Endometrial microvascular endothelial cells (primary cell): ENCODE data around the gene MTCH1. TPM values are rescaled to one million over a fixed set of nuclear protein-coding genes. Genes with fewer than 3 reads are reported as not detected.

Experiments
- in situ Hi-C: cut with HindIII; loops from 2 replicates; pipeline ENCODE4 v1.10.0; 2017; ENCODE audit warnings: low sequenced_read_pairs, low pct_unique_long_range_greater_than_20kb; ENCODE audit errors: inconsistent ontology term
- total RNA-seq: library from RNA; depleted of rRNA; stranded (reverse); fragments of >200 nt; gene quantifications from one replicate; pipeline ENCODE4 v1.2.3, GENCODE V29; 2015; ENCODE audit errors: inconsistent ontology term

The MTCH1 gene, protein sequence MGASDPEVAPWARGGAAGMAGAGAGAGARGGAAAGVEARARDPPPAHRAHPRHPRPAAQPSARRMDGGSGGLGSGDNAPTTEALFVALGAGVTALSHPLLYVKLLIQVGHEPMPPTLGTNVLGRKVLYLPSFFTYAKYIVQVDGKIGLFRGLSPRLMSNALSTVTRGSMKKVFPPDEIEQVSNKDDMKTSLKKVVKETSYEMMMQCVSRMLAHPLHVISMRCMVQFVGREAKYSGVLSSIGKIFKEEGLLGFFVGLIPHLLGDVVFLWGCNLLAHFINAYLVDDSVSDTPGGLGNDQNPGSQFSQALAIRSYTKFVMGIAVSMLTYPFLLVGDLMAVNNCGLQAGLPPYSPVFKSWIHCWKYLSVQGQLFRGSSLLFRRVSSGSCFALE
- 346 TPM for total RNA-seq

DNA sequence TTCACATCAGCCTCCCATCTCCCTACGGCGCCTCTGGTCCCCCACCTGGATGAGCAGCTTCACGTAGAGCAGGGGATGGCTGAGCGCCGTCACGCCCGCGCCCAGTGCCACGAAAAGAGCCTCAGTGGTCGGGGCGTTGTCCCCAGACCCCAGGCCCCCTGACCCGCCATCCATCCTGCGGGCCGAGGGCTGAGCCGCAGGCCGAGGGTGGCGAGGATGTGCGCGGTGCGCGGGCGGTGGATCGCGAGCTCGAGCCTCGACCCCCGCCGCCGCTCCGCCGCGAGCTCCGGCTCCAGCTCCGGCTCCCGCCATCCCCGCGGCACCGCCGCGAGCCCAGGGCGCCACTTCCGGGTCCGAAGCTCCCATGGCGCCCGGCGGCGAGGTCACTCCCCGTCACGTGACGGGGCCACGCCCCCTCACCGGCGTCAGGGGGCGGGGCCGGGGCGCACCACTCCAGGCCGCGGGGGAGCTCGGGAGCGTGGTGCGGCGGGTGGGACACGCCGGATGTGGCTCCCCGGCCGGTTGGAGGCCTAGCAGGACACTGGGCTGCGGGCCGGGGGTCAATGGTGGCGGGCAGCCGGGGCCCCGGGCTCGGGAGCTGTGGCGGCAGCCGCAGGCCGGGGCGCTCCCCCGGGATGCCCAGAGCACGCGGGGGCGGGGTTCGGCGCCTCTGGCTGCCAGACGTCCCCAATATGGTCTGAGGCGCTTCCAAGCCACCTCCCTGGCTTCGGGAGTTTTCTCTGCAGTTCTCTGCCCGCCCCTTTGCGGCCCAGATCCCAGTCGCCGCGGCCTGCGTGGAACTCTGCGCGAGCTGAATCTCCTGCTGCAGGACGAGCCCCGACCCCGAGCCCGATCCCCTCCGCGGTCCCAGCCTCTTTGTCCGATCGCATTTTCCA lies at the start of gene MTCH1:
MTCH1 (minus strand) TSS at position 389 of the 896 bp plus-strand sequence; CDS start at position 366, 23 bp downstream.
- in situ Hi-C loops = no loop called here

DNA sequence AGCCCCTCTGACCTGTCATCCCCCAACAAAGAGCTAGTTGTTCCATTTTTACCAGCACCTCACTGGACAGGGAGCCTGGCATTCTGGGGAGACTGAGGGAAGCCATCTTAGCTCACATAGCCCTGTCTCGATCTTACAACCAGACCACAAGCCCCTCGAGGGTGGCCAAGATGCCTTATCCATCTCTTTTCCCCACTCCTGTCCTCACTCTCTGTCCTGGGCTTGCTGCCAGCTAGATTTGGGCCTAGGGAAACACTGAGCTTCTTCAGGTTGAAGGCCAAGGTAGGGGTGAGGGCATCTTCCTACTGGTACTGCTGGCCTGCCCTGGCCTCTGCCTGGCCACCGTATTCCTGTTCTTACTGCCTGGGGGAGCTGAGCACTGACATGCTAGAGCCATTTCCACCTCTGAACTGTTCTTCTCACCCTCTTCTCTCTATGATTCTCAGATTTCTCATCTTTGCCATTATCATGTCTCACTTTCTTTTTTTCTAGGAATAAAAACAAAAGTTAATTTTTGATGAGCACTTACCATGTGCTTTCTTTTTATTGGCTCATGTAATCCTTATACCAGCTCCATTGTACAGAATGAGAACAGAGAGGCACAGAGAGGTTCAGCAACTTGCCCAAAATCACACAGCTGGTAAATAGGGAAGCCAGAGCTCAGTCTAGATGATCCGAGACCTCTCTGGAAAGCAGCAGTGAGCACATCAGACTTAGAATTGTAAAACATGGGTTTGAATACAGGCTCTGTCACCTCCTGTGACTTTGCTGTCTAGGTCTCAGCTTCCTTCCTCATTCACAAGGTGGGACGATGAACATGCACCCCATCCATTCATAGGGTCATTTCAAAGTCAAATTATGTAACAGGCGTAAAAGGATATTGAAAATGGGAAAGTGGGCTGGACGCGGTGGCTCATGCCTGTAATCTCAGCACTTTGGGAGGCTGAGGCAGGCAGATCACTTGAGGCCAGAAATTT lies 48.1 kb upstream of the MTCH1 start:
- in situ Hi-C loops = no loop called here

DNA sequence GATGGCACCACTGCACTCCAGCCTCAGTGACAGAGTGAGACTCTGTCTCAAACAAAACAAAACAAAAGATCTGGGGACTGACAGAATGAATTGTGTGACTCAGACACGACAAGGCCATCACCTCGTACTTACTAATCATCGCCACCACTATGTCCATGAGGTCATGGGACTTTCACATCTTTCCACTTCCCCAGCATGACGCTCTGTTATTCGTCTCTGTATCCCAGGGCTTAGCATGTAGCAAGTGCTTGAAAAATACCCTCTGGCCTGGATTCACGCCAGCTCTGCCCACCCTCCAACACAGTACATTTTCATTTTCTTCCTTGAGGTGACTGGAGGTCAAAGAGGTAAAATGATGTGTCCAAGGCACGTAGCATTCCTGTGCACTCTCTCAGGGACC lies 47.3 kb upstream of the MTCH1 start:
- in situ Hi-C loops = no loop called here

DNA sequence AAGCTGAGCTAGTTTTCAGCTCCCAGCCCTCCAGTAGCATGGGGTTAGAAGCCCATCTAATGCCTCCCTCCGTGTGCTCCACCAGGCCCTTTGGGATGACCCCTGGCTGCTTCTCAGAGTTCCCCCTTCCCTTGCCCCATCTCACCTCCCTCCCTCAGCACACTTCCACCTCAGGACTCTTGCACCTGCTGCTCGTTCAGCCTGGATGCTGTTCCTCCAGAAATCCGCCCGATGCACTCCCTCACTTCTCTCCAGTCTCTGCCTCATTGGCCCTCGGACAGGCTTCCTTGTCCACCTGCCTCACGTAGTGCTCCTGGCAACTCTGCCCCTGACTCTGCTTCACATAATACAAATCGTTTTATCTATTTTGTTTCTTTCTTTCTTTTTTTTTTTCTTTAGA lies 46.2 kb upstream of the MTCH1 start:
- in situ Hi-C loops = no loop called here

DNA sequence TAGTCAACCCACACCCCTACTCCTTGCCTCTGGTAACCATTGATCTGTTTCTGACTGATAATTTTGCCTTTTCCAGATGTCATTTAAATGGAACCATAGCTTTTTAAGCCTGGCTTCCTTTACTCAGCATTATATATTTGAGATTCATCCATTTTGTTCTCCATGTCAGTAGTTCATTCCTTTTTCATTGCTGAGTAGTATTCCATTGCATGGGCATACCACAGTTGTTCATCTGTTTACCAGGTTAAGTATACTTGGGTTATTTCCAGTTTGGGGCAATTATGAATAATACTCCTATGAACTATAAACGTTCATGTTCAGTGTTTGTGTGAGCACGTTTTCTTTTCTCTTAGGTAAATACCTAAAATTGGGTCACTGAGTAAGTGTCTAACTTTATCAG lies 44.6 kb upstream of the MTCH1 start:
- in situ Hi-C loops = no loop called here

DNA sequence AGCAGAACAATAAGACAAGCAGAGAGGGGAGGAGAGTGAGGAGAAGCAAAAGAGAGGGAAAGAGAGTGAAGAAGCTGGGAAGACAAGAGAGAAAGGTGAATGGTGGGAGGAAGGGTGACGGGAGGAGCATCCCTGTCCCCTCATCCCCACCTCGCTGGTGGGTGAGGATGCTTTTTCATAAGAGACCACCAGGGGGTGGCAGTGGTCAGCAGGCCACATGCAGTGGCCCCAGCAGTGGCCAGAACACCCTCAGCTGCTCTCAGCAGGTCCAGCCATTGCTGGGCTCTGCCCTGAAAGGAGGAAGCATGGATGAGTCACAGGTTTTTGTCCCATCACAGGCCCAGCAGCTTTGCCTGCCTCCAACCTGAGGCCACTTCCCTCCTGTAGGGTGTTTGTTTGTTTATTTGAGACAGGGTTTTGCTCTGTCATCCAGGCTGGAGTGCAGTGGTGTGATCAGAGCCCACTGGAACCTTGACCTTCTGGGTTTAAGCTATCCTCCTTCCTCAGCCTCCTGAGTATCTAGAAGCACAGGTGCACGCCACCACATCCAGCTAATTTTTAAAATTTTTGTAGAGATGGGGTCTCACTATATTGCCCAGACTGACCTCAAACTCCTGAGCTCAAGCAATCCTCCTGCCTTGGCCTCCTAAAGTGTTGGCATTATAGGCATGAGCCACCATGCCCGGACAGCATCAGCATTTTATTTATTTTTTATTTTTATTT lies 43.4 kb upstream of the MTCH1 start:
- in situ Hi-C loops = no loop called here

DNA sequence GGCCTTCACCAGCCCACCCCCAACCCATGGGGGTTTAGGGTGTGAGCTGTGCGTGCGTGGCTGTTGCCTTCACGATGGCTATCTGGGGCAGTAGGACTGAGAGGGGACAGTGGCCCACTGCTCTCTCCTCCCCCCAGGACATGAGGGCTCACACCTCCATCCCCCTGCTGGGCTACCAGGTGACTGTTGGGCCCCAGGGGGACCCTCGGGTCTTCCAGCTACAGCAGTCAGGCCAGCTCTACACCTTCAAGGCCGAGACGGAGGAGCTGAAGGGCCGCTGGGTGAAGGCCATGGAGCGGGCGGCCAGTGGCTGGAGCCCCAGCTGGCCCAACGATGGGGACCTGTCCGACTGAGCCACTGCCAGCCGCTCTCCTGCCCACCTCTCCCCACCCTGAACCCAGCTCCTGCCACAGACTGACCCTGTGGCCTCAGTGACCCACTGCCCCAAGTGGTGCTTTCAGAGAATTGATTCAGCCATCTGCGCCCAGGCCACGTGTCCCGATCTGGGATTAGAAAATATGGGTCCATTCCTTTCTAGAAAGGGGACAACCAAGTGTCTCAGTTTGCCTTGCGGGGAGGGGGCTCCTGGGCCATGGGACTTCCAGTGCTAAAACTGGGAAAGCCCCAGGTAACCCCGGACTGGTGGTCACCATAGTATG lies 41.9 kb upstream of the MTCH1 start:
- in situ Hi-C loops = no loop called here

DNA sequence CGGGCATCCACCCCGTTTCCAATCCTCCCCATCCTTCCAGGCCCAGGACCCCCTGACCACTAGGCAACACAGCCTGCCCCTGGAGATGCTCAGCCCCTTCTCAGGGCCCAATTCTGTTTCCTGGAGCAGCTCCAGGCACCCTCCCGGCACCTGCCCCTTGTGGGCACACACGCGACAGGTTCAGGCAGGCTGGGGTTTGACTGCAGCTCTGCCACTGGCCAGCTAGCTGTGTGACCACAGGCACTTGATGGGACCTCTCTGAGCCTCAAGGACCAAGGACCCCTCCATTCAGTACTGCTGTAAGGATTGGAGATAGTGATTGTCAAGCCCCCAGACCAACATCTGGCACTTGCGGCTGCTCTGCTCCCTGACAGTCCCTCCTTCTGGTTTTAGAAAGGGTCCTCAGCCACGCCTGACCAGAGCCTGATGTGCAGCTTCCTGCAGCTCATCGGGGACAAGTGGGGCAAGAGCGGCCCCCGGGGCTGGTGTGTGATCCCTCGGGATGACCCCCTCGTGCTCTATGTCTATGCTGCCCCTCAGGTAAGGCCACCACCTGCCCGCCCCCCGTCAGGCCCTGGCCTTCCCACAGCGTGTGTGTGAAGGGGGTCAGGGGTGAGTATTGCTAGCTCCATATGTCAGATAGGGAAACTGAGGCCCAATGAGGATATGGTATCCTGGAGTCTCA lies 41.2 kb upstream of the MTCH1 start:
- in situ Hi-C loops = no loop called here

DNA sequence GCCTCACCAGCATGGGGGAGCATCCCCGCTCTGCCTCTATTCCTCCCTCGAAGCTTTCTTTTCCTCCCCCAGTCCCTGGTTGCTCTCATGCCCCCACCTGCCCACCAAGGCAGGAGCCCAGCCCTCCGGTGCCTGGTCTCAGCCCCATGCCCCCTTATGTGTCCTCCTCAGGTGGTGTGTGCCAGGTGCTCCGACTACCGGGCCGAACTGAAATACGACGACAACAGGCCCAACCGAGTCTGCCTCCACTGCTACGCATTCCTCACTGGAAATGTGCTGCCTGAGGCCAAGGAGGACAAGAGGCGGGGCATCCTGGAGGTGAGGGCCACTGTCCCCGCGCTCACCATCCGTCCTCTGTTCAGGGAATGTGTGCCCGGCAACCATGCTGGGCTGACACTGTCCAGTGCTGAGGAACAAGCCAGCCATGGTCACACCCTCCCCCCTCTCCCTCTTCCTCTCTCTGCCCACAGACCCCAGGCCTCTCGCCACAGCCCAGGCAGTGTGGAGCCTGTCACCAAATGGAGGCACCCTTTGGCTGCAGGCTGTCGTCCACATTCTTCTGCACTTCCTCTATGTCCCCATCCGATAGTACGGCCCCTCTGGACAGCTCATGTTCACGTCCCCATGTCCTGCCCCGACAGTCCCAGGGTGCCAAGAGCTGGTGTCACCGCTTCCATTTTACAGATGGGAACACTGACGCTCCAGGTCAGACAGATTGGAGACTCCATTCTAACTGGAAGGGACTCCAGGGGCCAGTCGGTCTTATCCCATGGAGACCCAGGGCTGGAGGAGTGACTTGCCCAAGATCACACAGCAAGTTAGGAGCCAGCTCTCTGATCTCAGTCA lies 39.8 kb upstream of the MTCH1 start:
- in situ Hi-C loops = no loop called here

DNA sequence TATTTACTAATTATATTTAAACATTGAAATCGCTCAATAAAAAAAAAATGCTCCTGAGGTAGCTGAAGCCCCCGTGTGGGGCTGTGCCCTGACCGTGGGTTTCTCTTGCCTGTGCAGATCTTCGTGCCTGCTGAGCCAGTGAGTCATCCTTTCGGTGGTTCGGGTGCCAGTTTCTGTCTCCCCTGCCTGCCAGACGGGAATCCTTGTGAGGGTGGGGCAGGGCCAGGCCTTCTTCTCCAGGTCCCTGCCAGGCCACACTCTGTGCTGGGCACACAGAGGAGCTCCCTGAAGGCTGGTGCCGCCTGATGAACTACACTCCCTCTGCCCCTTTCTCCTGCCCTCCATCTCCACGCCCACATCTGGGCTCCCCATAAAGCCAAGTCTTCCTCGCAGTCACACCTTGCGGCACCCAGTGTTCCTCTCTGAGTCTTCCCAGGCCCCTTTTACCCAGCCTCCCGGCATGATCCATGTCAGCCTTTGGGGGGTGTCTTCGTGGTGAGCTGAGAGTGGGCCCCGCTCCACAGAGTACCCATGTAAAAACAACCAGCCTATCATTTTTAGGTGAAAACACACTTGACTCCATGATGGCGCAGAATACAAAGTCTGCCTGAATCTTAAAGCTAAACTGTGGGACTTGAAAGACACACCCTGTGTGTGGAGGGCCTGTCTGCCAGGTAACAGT lies 38.8 kb upstream of the MTCH1 start:
- in situ Hi-C loops = no loop called here

DNA sequence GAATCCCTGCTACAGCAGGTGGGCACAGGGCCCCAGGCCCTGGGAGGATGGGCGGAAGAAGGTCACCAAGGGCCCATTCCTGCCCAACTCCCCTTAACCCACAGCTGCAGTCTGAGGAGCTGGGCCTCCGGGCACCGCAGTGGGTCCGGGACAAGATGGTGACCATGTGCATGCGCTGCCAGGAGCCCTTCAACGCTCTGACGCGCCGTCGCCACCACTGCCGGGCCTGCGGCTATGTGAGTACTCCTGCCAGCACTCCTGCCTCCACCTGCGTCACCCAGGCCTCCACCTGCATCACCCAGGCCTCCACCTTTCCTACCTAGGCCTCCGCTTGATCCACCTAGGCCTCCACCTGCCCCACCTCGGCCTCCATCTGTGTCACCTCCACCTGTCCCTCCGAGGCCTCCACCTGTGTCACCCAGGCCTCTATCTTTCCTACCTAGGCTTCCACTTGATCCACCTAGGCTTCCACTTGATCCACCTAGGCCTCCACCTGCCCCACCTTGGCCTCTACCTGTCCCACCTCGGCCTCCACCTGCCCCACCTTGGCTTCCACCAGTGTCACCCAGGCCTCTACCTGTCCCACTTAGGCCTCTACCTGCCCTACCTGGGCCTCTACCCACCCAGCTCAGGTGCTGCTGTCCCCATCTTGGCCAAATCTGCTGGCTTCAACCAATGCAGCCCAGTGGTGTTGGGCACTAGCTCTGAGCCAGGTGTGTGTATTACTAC lies 36.3 kb upstream of the MTCH1 start:
- in situ Hi-C loops = no loop called here

DNA sequence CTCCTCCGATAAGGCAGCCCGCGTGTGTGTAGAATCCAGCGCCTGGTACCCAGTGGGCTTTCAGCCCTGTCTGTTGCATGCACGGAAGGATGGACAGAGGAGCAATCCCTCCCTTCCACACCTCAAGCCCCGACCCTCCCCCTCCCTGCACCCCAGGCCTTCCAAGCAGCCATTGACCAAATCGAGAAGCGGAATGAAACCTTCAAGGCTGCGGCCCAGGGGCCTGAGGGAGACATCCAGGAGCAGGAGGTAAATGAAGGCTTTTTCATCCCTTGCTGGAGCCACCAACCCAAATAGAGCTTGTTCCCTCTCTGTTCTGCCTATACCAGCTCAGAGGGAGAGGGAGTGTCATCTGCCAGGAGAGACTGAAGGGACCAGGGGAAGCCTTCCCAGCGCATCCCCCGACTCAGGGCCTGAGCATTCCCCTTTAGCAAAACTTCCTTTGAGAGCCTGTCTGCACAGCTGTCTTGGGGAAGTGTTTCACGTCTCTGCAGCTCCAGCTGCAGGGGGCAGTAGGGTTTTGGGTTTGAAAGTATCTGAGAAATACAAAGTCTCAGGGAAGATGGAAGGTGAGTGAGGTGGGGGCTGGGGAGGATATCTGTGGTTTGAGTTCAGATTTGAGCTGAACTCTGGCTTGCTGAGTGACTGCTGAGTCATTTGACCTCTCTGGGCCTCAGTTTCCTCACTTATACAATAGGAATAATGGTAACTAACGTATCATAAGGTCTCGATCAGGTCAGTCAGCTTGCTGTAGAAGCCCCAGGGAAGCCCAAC lies 35.5 kb upstream of the MTCH1 start:
- in situ Hi-C loops = no loop called here

DNA sequence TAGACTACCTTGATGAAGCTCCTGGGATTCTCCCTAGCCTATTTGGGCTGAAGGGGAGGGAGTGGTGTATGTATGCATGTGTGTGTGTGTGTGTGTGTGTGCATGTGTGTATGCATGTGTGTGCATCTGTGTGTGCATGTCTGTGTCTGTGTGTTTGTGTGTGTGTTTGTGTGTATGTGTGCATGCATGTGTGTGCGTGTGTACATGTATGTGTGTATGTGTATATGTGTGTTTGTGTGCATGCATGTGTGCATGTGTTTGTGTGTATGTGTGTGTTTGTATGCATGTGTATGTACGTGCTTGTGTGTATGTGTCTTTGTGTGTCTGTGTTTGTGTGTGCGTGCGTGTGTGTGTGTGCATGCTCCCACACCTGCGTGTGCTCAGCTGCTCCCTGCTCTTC lies 34.8 kb upstream of the MTCH1 start:
- in situ Hi-C loops = no loop called here

DNA sequence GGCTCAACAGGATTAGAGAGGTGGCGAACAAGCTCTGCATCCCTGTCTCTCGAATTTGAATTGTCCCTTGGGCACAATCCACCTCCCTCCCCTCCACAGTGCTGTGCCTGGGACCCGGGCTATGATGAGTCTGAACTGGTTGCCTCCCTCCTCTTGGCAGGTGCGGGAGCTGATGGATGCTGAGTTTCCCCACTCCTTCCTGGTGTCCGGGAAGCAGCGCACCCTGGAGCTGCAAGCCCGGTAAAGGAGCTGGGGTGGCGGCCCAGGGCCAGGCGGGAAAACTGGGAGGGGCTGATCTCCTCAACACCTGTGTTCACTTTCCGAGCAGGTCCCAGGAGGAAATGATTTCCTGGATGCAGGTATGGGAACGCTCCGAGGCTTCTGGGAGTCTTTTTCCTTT lies 34.4 kb upstream of the MTCH1 start:
- in situ Hi-C loops = no loop called here

DNA sequence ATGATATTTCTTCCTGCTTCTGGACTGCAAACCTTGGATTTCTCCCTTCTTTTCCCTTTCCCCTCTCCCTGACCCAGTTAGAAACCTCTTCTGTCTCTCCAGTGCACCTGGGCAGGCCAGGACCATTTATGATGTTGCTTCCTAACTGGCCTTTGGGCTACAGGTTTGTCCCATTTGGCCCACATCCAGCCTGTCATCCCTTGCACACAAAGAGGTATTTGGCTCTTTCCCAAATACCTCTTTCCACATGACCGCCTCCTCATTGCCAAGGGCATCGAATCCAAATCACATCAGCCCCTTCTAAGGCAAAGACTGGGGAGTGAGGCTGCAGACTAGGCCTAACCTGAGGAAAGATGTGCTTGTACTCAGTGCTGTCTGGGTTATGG lies 33.1 kb upstream of the MTCH1 start:
- in situ Hi-C loops = no loop called here
